Measurements from ENCODE around the gene TIMM13.
"Not testable (repeated sequence)": the region's sequence is repeated elsewhere in the genome, so short reads cannot be mapped to it uniquely, and the experiment has no call there.

The TIMM13 gene

GRCh38 chr19:2429917-2430535 is 2.6 kb upstream of the TIMM13 start:
- no peak for DNase-seq (ENCODE audit: low spot score)

GRCh38 chr19:2428756-2429711 is 1.6 kb upstream of the TIMM13 start:
- DNase-seq (ENCODE audit: low spot score), result no peak

- DNase-seq (ENCODE audit: low spot score), result no peak
Observed at GRCh38 chr19:2428321-2428690, 920 bp upstream of the TIMM13 start.

GRCh38 chr19:2426611-2427428 is 566 bp downstream of the TIMM13 start:
- DNase-seq (ENCODE audit: low spot score), result peak; percentile 45

- DNase-seq (ENCODE audit: low spot score), result no peak
Observed at GRCh38 chr19:2425622-2426581, 1.5 kb downstream of the TIMM13 start.

GRCh38 chr19:2424686-2425621 is 2.4 kb downstream of the TIMM13 start:
- no peak for DNase-seq (ENCODE audit: low spot score)

GRCh38 chr19:2423915-2424685 is 3.3 kb downstream of the TIMM13 start:
- no peak for DNase-seq (ENCODE audit: low spot score)

- DNase-seq (ENCODE audit: low spot score), result no peak
Observed at GRCh38 chr19:2423071-2423914, 4.1 kb downstream of the TIMM13 start.

- no peak for DNase-seq (ENCODE audit: low spot score)
Observed at GRCh38 chr19:2421581-2422306, 5.6 kb downstream of the TIMM13 start.

- DNase-seq (ENCODE audit: low spot score), result no peak
Observed at GRCh38 chr19:2420490-2420889, 6.9 kb downstream of the TIMM13 start.

GRCh38 chr19:2419754-2420153 is 7.6 kb downstream of the TIMM13 start:
- DNase-seq (ENCODE audit: low spot score), result no peak

- no peak for DNase-seq (ENCODE audit: low spot score)
Observed at GRCh38 chr19:2417881-2418406, 9.4 kb downstream of the TIMM13 start.

GRCh38 chr19:2417436-2417835 is 9.9 kb downstream of the TIMM13 start:
- DNase-seq (ENCODE audit: low spot score), result not testable (repeated sequence)

GRCh38 chr19:2416321-2417097 is 10.9 kb downstream of the TIMM13 start:
- no peak for DNase-seq (ENCODE audit: low spot score)

- DNase-seq (ENCODE audit: low spot score), result no peak
Observed at GRCh38 chr19:2415973-2416319, 11.4 kb downstream of the TIMM13 start.

- DNase-seq (ENCODE audit: low spot score), result no peak
Observed at GRCh38 chr19:2415281-2415972, 12.0 kb downstream of the TIMM13 start.
